ENCODE measurements around the gene DUT.

Gene DUT

GRCh38 chr15:48307586-48307985 lies 23.6 kb upstream of the DUT start:
- H3K4me1 ChIP-seq (ENCODE audit: insufficient read depth, low read length, poor library complexity, severe bottlenecking) = no peaks in the 10 kb centered on the region
- H3F3A ChIP-seq (ENCODE audit: low read depth) = no peaks in the 10 kb centered on the region
- TF ChIP-seq, protein P1, sequence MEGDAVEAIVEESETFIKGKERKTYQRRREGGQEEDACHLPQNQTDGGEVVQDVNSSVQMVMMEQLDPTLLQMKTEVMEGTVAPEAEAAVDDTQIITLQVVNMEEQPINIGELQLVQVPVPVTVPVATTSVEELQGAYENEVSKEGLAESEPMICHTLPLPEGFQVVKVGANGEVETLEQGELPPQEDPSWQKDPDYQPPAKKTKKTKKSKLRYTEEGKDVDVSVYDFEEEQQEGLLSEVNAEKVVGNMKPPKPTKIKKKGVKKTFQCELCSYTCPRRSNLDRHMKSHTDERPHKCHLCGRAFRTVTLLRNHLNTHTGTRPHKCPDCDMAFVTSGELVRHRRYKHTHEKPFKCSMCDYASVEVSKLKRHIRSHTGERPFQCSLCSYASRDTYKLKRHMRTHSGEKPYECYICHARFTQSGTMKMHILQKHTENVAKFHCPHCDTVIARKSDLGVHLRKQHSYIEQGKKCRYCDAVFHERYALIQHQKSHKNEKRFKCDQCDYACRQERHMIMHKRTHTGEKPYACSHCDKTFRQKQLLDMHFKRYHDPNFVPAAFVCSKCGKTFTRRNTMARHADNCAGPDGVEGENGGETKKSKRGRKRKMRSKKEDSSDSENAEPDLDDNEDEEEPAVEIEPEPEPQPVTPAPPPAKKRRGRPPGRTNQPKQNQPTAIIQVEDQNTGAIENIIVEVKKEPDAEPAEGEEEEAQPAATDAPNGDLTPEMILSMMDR (conservative IDR thresholded peaks at IDR 0.05; ENCODE audit: low read length) = no peak
- TF ChIP-seq EZH2phosphoT487 (IDR thresholded peaks at IDR 0.05; ENCODE audit: borderline replicate concordance) = no peak
- no peaks in the 10 kb centered on the region for H3K9me3 ChIP-seq (ENCODE audit: insufficient read depth, low read depth, low read length)
- H3K79me2 ChIP-seq (ENCODE audit: insufficient read depth, low read length) = no peaks in the 10 kb centered on the region
- no peaks in the 10 kb centered on the region for H3K27me3 ChIP-seq (ENCODE audit: insufficient read depth, low read length, poor library complexity, severe bottlenecking)
- H4K20me1 ChIP-seq (ENCODE audit: insufficient read depth, low read length, poor library complexity, severe bottlenecking) = no peaks in the 10 kb centered on the region
- H2AFZ ChIP-seq (ENCODE audit: low read length) = no peak overlapping the region
- H3K9me2 ChIP-seq (replicated peaks; ENCODE audit: low read depth, low read length) = no peaks in the 10 kb centered on the region
- H3K36me3 ChIP-seq (ENCODE audit: insufficient read depth, low read length) = no peaks in the 10 kb centered on the region
- no peak overlapping the region for H3K4me3 ChIP-seq (ENCODE audit: low read length, poor library complexity, severe bottlenecking)
- H3K4me2 ChIP-seq (ENCODE audit: low read depth, low read length, poor library complexity, severe bottlenecking) = no peak overlapping the region
- no peak overlapping the region for H3K9ac ChIP-seq (ENCODE audit: low read depth, low read length, poor library complexity, severe bottlenecking)

- Histone ChIP-seq H3K9me3 (ENCODE audit: insufficient read depth, low read depth, low read length) (no peaks in the 10 kb centered on the region), H3K4me1 (ENCODE audit: insufficient read depth, low read length, poor library complexity, severe bottlenecking) (no peaks in the 10 kb centered on the region), H3K9me2 (replicated peaks; ENCODE audit: low read depth, low read length) (no peaks in the 10 kb centered on the region), H3K4me3 (ENCODE audit: low read length, poor library complexity, severe bottlenecking) (no peak overlapping the region), H3K36me3 (ENCODE audit: insufficient read depth, low read length) (no peaks in the 10 kb centered on the region), H4K20me1 (ENCODE audit: insufficient read depth, low read length, poor library complexity, severe bottlenecking) (no peaks in the 10 kb centered on the region), H3K27me3 (ENCODE audit: insufficient read depth, low read length, poor library complexity, severe bottlenecking) (no peaks in the 10 kb centered on the region), H3K79me2 (ENCODE audit: insufficient read depth, low read length) (no peaks in the 10 kb centered on the region), H3K9ac (ENCODE audit: low read depth, low read length, poor library complexity, severe bottlenecking) (no peak overlapping the region), H3F3A (ENCODE audit: low read depth) (no peaks in the 10 kb centered on the region), H3K4me2 (ENCODE audit: low read depth, low read length, poor library complexity, severe bottlenecking) (no peak overlapping the region), H2AFZ (ENCODE audit: low read length) (no peak overlapping the region)
- TF ChIP-seq EZH2phosphoT487 (IDR thresholded peaks at IDR 0.05; ENCODE audit: borderline replicate concordance) = no peak
- TF ChIP-seq, protein P1 (conservative IDR thresholded peaks at IDR 0.05; ENCODE audit: low read length) = no peak
Observed at GRCh38 chr15:48309740-48310139, 21.5 kb upstream of the DUT start.

GRCh38 chr15:48313216-48313615 lies 18.0 kb upstream of the DUT start:
- no peak overlapping the region for H3K4me3 ChIP-seq (ENCODE audit: low read length, poor library complexity, severe bottlenecking)
- no peak overlapping the region for H3K4me2 ChIP-seq (ENCODE audit: low read depth, low read length, poor library complexity, severe bottlenecking)
- no peak overlapping the region for H2AFZ ChIP-seq (ENCODE audit: low read length)
- no peaks in the 10 kb centered on the region for H4K20me1 ChIP-seq (ENCODE audit: insufficient read depth, low read length, poor library complexity, severe bottlenecking)
- H3K27me3 ChIP-seq (ENCODE audit: insufficient read depth, low read length, poor library complexity, severe bottlenecking) = no peaks in the 10 kb centered on the region
- no peaks in the 10 kb centered on the region for H3K36me3 ChIP-seq (ENCODE audit: insufficient read depth, low read length)
- TF ChIP-seq EZH2phosphoT487 (IDR thresholded peaks at IDR 0.05; ENCODE audit: borderline replicate concordance) = no peak
- no peaks in the 10 kb centered on the region for H3K4me1 ChIP-seq (ENCODE audit: insufficient read depth, low read length, poor library complexity, severe bottlenecking)
- no peaks in the 10 kb centered on the region for H3F3A ChIP-seq (ENCODE audit: low read depth)
- H3K9me2 ChIP-seq (replicated peaks; ENCODE audit: low read depth, low read length) = no peaks in the 10 kb centered on the region
- no peak overlapping the region for H3K9ac ChIP-seq (ENCODE audit: low read depth, low read length, poor library complexity, severe bottlenecking)
- no peaks in the 10 kb centered on the region for H3K79me2 ChIP-seq (ENCODE audit: insufficient read depth, low read length)
- no peaks in the 10 kb centered on the region for H3K9me3 ChIP-seq (ENCODE audit: insufficient read depth, low read depth, low read length)

DNA sequence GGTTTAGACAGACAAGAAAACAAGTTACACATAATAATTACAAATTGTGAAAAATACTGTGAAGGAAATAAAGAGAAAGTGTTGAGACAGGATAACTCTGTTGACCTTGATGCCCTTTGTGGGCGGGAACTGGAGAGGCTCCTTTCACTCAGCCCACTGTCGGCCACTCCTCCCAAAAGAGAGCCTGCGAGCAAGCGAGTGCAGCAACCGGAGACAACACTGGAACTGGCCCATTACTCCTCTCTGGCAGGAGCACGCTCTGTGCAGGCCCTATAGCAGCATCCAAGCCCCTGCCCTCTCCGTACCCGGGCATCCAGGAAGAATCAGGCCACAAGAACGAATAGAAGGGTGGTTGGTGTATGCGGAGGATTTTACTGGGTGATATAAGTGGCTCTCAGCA lies 16.2 kb upstream of the DUT start:
- TF ChIP-seq, protein P1 (conservative IDR thresholded peaks at IDR 0.05; ENCODE audit: low read length) = no peak
- no peak for TF ChIP-seq EZH2phosphoT487 (IDR thresholded peaks at IDR 0.05; ENCODE audit: borderline replicate concordance)
- no peaks in the 10 kb centered on the region for H3K27me3 ChIP-seq (ENCODE audit: insufficient read depth, low read length, poor library complexity, severe bottlenecking)
- no peaks in the 10 kb centered on the region for H3K9me3 ChIP-seq (ENCODE audit: insufficient read depth, low read depth, low read length)
- H3K9ac ChIP-seq (ENCODE audit: low read depth, low read length, poor library complexity, severe bottlenecking) = no peak overlapping the region
- no peak overlapping the region for H2AFZ ChIP-seq (ENCODE audit: low read length)
- H3K79me2 ChIP-seq (ENCODE audit: insufficient read depth, low read length) = no peaks in the 10 kb centered on the region
- no peak overlapping the region for H3K4me3 ChIP-seq (ENCODE audit: low read length, poor library complexity, severe bottlenecking)
- no peaks in the 10 kb centered on the region for H4K20me1 ChIP-seq (ENCODE audit: insufficient read depth, low read length, poor library complexity, severe bottlenecking)
- H3K4me1 ChIP-seq (ENCODE audit: insufficient read depth, low read length, poor library complexity, severe bottlenecking) = no peaks in the 10 kb centered on the region
- no peaks in the 10 kb centered on the region for H3K9me2 ChIP-seq (replicated peaks; ENCODE audit: low read depth, low read length)
- H3F3A ChIP-seq (ENCODE audit: low read depth) = no peaks in the 10 kb centered on the region
- no peaks in the 10 kb centered on the region for H3K36me3 ChIP-seq (ENCODE audit: insufficient read depth, low read length)
- no peak overlapping the region for H3K4me2 ChIP-seq (ENCODE audit: low read depth, low read length, poor library complexity, severe bottlenecking)

All from Loucy (cell line).